ENCODE results near the gene RNF144A. TPM values are rescaled to one million over a fixed set of nuclear protein-coding genes. Genes with fewer than 3 reads are reported as not detected.

RNF144A gene
- total RNA-seq, 1 experiment from 2014 or later, result 10.6 TPM

- Histone ChIP-seq H2BK120ac (ENCODE audit: low read depth, low read length, poor library complexity, severe bottlenecking) (no peak overlapping the region), H4K8ac (replicated peaks; ENCODE audit: insufficient read length, low read depth, low read length) (no peak overlapping the region)
- no peak overlapping the region for H3K4me3 Mint-ChIP-seq
Observed at GRCh38 chr2:7071916-7072556, 154.8 kb downstream of the RNF144A start.

More at GRCh38 chr2:7071916-7072556, 154.8 kb downstream of the RNF144A start:
- H3K79me1 ChIP-seq (ENCODE audit: insufficient read depth, low read depth, low read length, poor library complexity, severe bottlenecking), result no peaks in the 10 kb centered on the region
- TF ChIP-seq, protein P1, sequence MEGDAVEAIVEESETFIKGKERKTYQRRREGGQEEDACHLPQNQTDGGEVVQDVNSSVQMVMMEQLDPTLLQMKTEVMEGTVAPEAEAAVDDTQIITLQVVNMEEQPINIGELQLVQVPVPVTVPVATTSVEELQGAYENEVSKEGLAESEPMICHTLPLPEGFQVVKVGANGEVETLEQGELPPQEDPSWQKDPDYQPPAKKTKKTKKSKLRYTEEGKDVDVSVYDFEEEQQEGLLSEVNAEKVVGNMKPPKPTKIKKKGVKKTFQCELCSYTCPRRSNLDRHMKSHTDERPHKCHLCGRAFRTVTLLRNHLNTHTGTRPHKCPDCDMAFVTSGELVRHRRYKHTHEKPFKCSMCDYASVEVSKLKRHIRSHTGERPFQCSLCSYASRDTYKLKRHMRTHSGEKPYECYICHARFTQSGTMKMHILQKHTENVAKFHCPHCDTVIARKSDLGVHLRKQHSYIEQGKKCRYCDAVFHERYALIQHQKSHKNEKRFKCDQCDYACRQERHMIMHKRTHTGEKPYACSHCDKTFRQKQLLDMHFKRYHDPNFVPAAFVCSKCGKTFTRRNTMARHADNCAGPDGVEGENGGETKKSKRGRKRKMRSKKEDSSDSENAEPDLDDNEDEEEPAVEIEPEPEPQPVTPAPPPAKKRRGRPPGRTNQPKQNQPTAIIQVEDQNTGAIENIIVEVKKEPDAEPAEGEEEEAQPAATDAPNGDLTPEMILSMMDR (conservative IDR thresholded peaks at IDR 0.05), result no peak
- no peak overlapping the region for H3K4ac ChIP-seq (ENCODE audit: low read depth, low read length)
- H2BK5ac ChIP-seq (ENCODE audit: insufficient read length, low read length), result no peak overlapping the region
- H3K27ac Mint-ChIP-seq, result no peak overlapping the region
- H4K91ac ChIP-seq (ENCODE audit: insufficient read length, low read depth, low read length), result no peak overlapping the region
- H3K79me2 ChIP-seq (ENCODE audit: insufficient read depth, low read length), result no peaks in the 10 kb centered on the region
- H3K36me3 Mint-ChIP-seq (ENCODE audit: insufficient read depth in 1 of 3, low read depth in 3 of 3), result peaks cover 0 to 9% (median 4%) of the 10 kb centered on the region in 3 experiments; a peak in 3 of 7 replicates
- no peaks in the 10 kb centered on the region for H3K27me3 Mint-ChIP-seq (ENCODE audit: low read depth)
- H3K9ac ChIP-seq (ENCODE audit: extremely low read depth, insufficient read length, low read length), result no peak overlapping the region
- no peaks in the 10 kb centered on the region for H3K9me3 ChIP-seq (ENCODE audit: control insufficient read depth, low read depth, low read length)
- H2AK5ac ChIP-seq (ENCODE audit: insufficient read length, low read length), result no peak overlapping the region
- no peak overlapping the region for H3K4me2 ChIP-seq (ENCODE audit: insufficient read depth, insufficient read length, low read length)
- no peak overlapping the region for H3K27ac ChIP-seq (ENCODE audit: insufficient read length, low read depth, low read length)
- H2BK12ac ChIP-seq (ENCODE audit: insufficient read length, low read depth, low read length), result no peak overlapping the region
- H2AFZ ChIP-seq (ENCODE audit: low read length), result no peak overlapping the region
- peaks cover 2 to 4% of the 10 kb centered on the region in 2 experiments; a peak in 3 of 5 replicates for H3K9me3 Mint-ChIP-seq
- no peak overlapping the region for H2BK15ac ChIP-seq (ENCODE audit: low read depth, low read length)
- H3K23ac ChIP-seq (ENCODE audit: insufficient read length, low read depth, low read length), result no peak overlapping the region
- H4K20me1 ChIP-seq (ENCODE audit: control insufficient read depth, insufficient read depth, insufficient read length), result no peaks in the 10 kb centered on the region
- no peak overlapping the region for H3T11ph ChIP-seq (ENCODE audit: low read length)
- DNase-seq, result no peak
- no peak overlapping the region for H3K56ac ChIP-seq (ENCODE audit: insufficient read length, low read depth, low read length)
- WGBS (ENCODE audit: extremely low coverage, insufficient read length, low lambda C conversion rate), result no CpG with 5 or more reads among the region's 3 CpGs
- no peak overlapping the region for H2BK20ac ChIP-seq (ENCODE audit: low read depth, low read length, poor library complexity, severe bottlenecking)
- no peaks in the 10 kb centered on the region for H3K23me2 ChIP-seq (ENCODE audit: insufficient read length, low read depth, low read length, poor library complexity, severe bottlenecking)
- no peak overlapping the region for H3K18ac ChIP-seq (ENCODE audit: insufficient read length, low read depth, low read length)
- no peaks in the 10 kb centered on the region for H3K4me1 Mint-ChIP-seq
- H3K14ac ChIP-seq (ENCODE audit: insufficient read depth, low read length), result no peak overlapping the region
- no peaks in the 10 kb centered on the region for H3K27me3 ChIP-seq (ENCODE audit: insufficient read depth, low read length)
- H4K5ac ChIP-seq (ENCODE audit: insufficient read length, low read depth, low read length), result no peak overlapping the region
- no peaks in the 10 kb centered on the region for H3K4me1 ChIP-seq (ENCODE audit: insufficient read depth, low read length)

Measured in H9 (cell line).